OCI-LY1 (cell line): ENCODE data around the gene LTBP1.

ENCODE experiments used
- EZH2 ChIP-seq: fragments of 200-600 bp; sonication (generic), shearing (Covaris generic); IDR thresholded peaks from 2 replicates; pipeline ENCODE4 v1.8.0; 2017; ENCODE audit warnings: borderline replicate concordance, mixed run types, mild to moderate bottlenecking, antibody characterized with exemption, low read length, moderate library complexity, mixed read lengths
- TF ChIP-seq, protein P1 (sequence below): fragments of 200-600 bp; sonication (generic), shearing (Covaris generic); IDR thresholded peaks from 2 replicates; pipeline ENCODE4 v1.5.1; 2017; ENCODE audit warnings: mild to moderate bottlenecking, antibody characterized with exemption, low read length, moderate library complexity, mixed read lengths

DNA sequence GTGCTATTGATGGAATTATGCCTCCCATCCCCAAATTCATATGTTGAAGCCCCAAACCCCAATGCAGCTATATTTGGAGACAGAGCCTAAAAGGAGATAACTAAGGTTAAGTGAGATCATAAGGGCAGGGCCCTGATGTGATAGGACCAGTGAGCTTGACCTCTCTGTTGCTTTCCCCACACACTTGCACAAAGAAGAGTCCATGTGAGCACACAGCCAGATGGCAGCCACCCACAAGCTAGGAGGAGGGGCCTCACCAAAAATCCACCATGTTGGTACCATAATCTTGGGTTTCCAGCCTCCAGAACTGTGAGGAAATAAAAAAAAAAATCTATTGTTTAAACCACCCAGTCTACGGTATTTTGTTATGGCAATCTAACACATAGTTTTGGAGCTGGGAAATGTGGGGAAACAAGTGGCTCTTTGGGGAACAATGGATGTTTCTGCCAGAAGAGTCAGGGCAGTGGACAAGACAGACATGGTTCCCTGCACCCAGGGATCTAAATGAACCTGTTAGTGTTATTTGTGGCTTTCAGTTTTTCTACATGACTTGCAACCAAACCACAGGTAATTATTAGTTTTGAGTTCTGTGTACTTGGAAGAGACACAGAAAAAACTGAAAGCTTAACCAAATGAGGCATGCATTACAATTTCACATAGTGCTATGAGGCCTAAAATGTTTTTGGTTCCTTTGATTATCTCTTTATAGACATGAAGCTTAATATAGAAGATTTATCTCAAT lies 259.1 kb downstream of the LTBP1 start:
- TF ChIP-seq EZH2 = no peak
- TF ChIP-seq, protein P1, sequence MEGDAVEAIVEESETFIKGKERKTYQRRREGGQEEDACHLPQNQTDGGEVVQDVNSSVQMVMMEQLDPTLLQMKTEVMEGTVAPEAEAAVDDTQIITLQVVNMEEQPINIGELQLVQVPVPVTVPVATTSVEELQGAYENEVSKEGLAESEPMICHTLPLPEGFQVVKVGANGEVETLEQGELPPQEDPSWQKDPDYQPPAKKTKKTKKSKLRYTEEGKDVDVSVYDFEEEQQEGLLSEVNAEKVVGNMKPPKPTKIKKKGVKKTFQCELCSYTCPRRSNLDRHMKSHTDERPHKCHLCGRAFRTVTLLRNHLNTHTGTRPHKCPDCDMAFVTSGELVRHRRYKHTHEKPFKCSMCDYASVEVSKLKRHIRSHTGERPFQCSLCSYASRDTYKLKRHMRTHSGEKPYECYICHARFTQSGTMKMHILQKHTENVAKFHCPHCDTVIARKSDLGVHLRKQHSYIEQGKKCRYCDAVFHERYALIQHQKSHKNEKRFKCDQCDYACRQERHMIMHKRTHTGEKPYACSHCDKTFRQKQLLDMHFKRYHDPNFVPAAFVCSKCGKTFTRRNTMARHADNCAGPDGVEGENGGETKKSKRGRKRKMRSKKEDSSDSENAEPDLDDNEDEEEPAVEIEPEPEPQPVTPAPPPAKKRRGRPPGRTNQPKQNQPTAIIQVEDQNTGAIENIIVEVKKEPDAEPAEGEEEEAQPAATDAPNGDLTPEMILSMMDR = no peak
